ENCODE measurements around the gene RMDN2.

DNA sequence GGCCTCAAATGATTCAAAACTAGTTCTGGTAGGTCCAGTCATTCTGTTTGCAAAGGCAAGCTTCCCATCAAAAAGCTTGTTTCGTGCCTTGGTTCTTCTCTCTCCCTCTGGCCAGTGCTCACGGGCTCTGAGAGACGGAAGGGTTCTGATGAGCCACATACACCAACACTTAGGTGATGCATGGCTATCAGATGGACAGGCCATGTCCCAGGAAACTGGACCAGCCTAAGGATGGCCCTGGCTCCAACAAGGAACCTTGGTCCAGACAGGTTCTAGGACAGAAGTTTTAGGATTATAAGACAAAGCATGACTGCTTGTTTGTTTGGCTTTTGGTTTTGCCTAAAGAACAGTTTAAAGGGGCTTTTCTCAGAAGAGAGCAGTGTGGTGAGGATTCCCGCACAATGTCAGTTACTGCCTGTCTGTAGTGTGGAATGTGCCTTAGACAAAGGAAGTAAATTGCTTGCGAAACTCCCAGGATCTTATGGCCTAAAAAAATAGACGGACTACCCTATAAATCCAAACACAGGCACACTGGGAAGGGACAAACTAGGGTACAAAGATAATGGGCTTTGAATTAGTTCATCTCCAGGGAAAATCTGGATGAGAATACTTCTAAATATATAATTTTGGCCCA lies 140.5 kb downstream of the RMDN2 start:
- no peak for TF ChIP-seq EED (IDR thresholded peaks at IDR 0.05; ENCODE audit: low read depth)
- no peak for TF ChIP-seq POLR2AphosphoS5 (IDR thresholded peaks at IDR 0.05; ENCODE audit: low read length)
- no peak for TF ChIP-seq KDM1A (IDR thresholded peaks at IDR 0.05; ENCODE audit: borderline replicate concordance)
- TF ChIP-seq SIX5 (IDR thresholded peaks at IDR 0.05; ENCODE audit: low read depth, low read length, severe bottlenecking): no peak
- TF ChIP-seq, protein P1, sequence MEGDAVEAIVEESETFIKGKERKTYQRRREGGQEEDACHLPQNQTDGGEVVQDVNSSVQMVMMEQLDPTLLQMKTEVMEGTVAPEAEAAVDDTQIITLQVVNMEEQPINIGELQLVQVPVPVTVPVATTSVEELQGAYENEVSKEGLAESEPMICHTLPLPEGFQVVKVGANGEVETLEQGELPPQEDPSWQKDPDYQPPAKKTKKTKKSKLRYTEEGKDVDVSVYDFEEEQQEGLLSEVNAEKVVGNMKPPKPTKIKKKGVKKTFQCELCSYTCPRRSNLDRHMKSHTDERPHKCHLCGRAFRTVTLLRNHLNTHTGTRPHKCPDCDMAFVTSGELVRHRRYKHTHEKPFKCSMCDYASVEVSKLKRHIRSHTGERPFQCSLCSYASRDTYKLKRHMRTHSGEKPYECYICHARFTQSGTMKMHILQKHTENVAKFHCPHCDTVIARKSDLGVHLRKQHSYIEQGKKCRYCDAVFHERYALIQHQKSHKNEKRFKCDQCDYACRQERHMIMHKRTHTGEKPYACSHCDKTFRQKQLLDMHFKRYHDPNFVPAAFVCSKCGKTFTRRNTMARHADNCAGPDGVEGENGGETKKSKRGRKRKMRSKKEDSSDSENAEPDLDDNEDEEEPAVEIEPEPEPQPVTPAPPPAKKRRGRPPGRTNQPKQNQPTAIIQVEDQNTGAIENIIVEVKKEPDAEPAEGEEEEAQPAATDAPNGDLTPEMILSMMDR (IDR thresholded peaks at IDR 0.05 in 2 of 3, conservative IDR thresholded peaks at IDR 0.05 in 1 of 3; ENCODE audit: control insufficient read depth in 2 of 3, extremely low read depth in 1 of 3, insufficient read depth in 1 of 3, low read depth in 3 of 3, low read length in 3 of 3): no peak
- no peak for TF ChIP-seq EP300 (IDR thresholded peaks at IDR 0.05; ENCODE audit: borderline replicate concordance in 1 of 2, control insufficient read depth in 1 of 2, low read depth in 2 of 2, low read length in 2 of 2)
